ENCODE data around the gene PLEKHA7. TPM values are rescaled to one million over a fixed set of nuclear protein-coding genes. Genes with fewer than 3 reads are reported as not detected.
A peak's percentile ranks its signal among the peaks of the same experiment; 100 is the strongest.

PLEKHA7 gene
- total and polyA plus RNA-seq, 8 donors: 14.9 to 29.9 (median 20.0) TPM

DNA sequence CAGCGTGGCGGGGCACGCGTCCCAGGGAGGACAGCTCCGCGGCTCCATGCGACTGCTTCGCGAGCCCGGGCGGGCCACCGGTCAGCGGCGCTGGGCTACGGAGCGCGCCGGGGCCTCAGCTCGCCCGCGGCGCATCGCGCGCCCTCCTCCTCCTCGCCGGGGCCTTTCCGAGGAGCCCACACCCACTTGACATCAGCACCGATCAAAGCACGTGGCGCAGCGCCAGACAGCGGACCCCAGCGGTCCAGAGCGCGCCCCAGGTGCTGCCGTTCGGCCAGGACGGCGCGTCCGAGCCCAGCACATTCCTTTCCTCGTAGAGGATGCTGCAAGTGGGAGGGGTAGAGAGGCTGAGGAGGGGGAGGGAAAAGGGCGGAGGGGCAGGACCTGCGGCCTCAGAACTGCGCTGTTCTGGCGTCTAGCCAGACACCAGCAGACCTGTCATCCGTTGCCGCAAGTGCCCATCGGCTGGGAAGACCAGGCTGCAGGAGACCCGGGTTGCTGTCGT, 88.6 kb downstream of the PLEKHA7 start:
- WGBS, 2 donors: 0 to 1% methylated on average over 48 to 52 of the region's 52 CpGs
- no peaks in the 10 kb centered on the region for H3K36me3 ChIP-seq
- peak overlapping the region; percentile 64 to 83 (median 70) for H3K27ac ChIP-seq
- TF ChIP-seq, protein P1, sequence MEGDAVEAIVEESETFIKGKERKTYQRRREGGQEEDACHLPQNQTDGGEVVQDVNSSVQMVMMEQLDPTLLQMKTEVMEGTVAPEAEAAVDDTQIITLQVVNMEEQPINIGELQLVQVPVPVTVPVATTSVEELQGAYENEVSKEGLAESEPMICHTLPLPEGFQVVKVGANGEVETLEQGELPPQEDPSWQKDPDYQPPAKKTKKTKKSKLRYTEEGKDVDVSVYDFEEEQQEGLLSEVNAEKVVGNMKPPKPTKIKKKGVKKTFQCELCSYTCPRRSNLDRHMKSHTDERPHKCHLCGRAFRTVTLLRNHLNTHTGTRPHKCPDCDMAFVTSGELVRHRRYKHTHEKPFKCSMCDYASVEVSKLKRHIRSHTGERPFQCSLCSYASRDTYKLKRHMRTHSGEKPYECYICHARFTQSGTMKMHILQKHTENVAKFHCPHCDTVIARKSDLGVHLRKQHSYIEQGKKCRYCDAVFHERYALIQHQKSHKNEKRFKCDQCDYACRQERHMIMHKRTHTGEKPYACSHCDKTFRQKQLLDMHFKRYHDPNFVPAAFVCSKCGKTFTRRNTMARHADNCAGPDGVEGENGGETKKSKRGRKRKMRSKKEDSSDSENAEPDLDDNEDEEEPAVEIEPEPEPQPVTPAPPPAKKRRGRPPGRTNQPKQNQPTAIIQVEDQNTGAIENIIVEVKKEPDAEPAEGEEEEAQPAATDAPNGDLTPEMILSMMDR (IDR thresholded peaks at IDR 0.05): no peak
- no peaks in the 10 kb centered on the region for H3K27me3 ChIP-seq
- peak in 5 of 6 donors; percentile 49 to 82 (median 62) for DNase-seq
- H3K4me1 ChIP-seq: peaks cover 5 to 24% (median 17%) of the 10 kb centered on the region in 3 donors
- FAIRE-seq: no peak
- no peaks in the 10 kb centered on the region for H3K9me3 ChIP-seq
- intact Hi-C loops (cut with DNase I): loop anchor here in 1 of 3 donors (10.0 kb wide), 1 partner anchor 81 kb away; no protein-coding TSS in a partner anchor
- ATAC-seq: peak; percentile 66 to 83 (median 78)
- H3K4me3 ChIP-seq: peak overlapping the region in 3 of 4 donors; percentile 35 to 53 (median 43)

DNA sequence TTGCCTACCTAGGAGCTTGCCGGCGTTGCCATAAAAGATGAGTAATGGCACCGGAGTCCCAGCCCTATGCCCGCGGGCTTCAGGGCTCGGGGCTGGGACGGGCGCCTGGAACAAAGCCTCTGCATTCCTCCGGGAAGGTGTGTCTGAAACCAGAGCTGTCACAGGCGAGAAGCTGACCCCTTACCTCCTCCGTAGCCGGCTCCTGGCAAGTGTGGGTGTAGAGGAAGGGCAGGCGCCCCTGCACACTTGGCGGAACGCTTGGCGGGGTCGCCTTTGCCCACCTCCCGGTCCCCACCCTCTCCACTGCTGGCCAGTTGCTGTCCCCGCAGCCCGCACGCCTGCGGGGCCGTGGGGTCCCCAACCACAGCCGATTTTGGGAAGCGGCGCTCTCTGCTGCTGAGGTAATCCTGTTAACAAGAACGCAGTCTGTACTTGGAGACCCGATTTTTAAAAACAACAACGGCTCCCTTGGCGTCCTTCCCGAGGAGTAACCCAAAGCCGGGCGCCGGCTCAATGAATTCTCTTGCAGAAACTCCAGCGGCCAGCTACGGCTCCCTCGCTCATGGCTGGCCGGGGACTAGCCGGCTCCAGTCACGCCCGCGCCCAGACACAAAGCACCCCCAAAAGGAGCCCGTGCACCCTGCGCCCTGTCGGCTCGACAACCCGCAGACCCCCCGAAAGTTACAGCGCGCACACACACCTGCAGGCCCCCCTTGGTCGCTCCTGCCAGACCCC, 89.2 kb downstream of the PLEKHA7 start:
- Histone ChIP-seq H3K27ac (peak overlapping the region; percentile 64 to 83 (median 70)), H3K4me3 (peak overlapping the region; percentile 18 to 53 (median 39)), H3K4me1 (peaks cover 5 to 24% (median 17%) of the 10 kb centered on the region in 3 donors), H3K27me3 (no peaks in the 10 kb centered on the region), H3K36me3 (no peaks in the 10 kb centered on the region), H3K9me3 (no peaks in the 10 kb centered on the region)
- ATAC-seq: peak; percentile 86 to 91 (median 88)
- TF ChIP-seq, protein P1 (IDR thresholded peaks at IDR 0.05): no peak
- 1% methylated on average over 46 to 51 of the region's 51 CpGs for WGBS, 2 donors
- DNase-seq: peak; percentile 63 to 88 (median 83)
- no peak for FAIRE-seq
- intact Hi-C loops (cut with DNase I): loop anchor here in 1 of 3 donors (10.0 kb wide), 1 partner anchor 80 kb away; no protein-coding TSS in a partner anchor

DNA sequence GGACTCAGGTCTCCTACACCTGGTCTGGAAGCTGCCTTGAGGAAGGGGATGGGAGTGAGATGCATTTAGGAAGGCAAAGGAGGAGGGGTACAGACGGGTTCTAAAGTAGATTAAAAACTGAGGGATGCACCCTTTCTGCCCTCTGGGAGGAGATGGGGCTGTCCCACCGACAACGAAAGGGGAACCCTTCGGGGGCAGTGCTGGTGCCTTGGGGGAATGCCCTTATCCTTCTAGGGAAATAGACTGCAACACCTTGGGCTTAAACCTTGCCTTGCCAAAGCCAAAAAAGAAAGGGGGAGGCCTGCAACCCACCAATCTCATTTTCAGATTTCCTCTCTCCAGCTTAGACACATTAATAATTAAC, 89.8 kb downstream of the PLEKHA7 start:
- Histone ChIP-seq H3K36me3 (no peaks in the 10 kb centered on the region), H3K27me3 (no peaks in the 10 kb centered on the region), H3K9me3 (no peaks in the 10 kb centered on the region), H3K4me1 (peaks cover 5 to 24% (median 17%) of the 10 kb centered on the region in 3 donors), H3K27ac (peak overlapping the region; percentile 22 to 83 (median 65)), H3K4me3 (peak overlapping the region in 3 of 4 donors; percentile 35 to 53 (median 43))
- 19 to 23% methylated on average over 4 of the region's 4 CpGs for WGBS, 2 donors
- DNase-seq (peak in 1 of 6 donors; percentile 43), FAIRE-seq (no peak), ATAC-seq (no peak)
- TF ChIP-seq, protein P1 (IDR thresholded peaks at IDR 0.05): no peak
- intact Hi-C loops (cut with DNase I): loop anchor here in 1 of 3 donors (10.0 kb wide), 1 partner anchor 80 kb away; no protein-coding TSS in a partner anchor

DNA sequence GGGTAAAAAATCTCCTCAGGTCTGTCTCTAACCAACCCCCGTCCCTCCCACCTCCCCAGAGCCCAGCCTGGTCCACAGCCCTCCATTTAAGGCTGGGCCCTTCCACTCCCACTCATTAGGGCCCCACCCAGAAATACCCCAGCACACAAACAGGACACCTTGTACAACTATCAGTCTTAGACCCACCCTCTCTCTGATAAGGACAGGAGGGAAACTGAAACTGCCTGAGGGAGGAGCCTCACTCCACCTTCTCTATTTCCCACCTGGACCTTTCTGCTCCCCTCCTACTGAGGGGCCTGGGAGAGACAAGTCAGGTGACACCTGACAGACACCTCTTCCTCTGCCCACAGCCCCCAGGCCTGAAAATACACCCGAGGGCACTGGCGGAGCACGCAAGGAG, 90.2 kb downstream of the PLEKHA7 start:
- H3K36me3 ChIP-seq: no peaks in the 10 kb centered on the region
- TF ChIP-seq, protein P1 (IDR thresholded peaks at IDR 0.05): no peak
- DNase-seq (no peak), FAIRE-seq (no peak), ATAC-seq (peak; percentile 8 to 26 (median 17))
- H3K4me3 ChIP-seq: peak overlapping the region in 2 of 4 donors; percentile 43 to 53
- H3K4me1 ChIP-seq: peaks cover 5 to 28% (median 17%) of the 10 kb centered on the region in 3 donors
- H3K9me3 ChIP-seq: no peaks in the 10 kb centered on the region
- WGBS, 2 donors: 59% methylated on average over 4 of the region's 4 CpGs
- peak overlapping the region; percentile 22 to 83 (median 65) for H3K27ac ChIP-seq
- no peaks in the 10 kb centered on the region for H3K27me3 ChIP-seq
- intact Hi-C loops (cut with DNase I): loop anchor here in 1 of 3 donors (10.0 kb wide), 1 partner anchor 79 kb away; no protein-coding TSS in a partner anchor
